K562 (cell line): ENCODE results near the gene ORC3. TPM values are rescaled to one million over a fixed set of nuclear protein-coding genes. Genes with fewer than 3 reads are reported as not detected.

Experiments used
- ARID3B ChIP-seq: fragments of 250-450 bp; sonication (Bioruptor Pico); IDR thresholded peaks from 2 replicates; pipeline ENCODE4 v1.4.0; 2020; ENCODE audit warnings: borderline replicate concordance
- CREM ChIP-seq: IDR thresholded peaks from 2 replicates; pipeline ENCODE4 v1.6.1; 2014; ENCODE audit warnings: antibody characterized with exemption, low read depth
- ELF1 ChIP-seq: fragments of 200-800 bp; sonication (Bioruptor generic); IDR thresholded peaks from 2 replicates; pipeline ENCODE4 v1.6.1; 2016; ENCODE audit warnings: missing genetic modification characterization, missing compliant biosample characterization
- FOSL1 ChIP-seq: fragments of 200-800 bp; sonication (Bioruptor generic); conservative IDR thresholded peaks from 2 replicates; pipeline ENCODE4 v1.6.1; 2016; ENCODE audit warnings: missing genetic modification characterization, missing compliant biosample characterization
- FOXP4 ChIP-seq: sonication (generic); formaldehyde crosslinking; IDR thresholded peaks from 2 replicates; pipeline ENCODE4 v1.8.0; 2022; ENCODE audit warnings: mild to moderate bottlenecking, missing genetic modification reagents, borderline replicate concordance
- GABPA ChIP-seq: fragments of 200-800 bp; sonication (Bioruptor generic); conservative IDR thresholded peaks from 2 replicates; pipeline ENCODE4 v1.6.1; 2016; ENCODE audit warnings: low read depth, missing genetic modification characterization, missing compliant biosample characterization
- GATA2 ChIP-seq: sonication (generic); formaldehyde crosslinking; IDR thresholded peaks from 2 replicates; pipeline ENCODE4 v1.4.0; 2020; ENCODE audit warnings: mild to moderate bottlenecking, missing genetic modification reagents
- GATAD2B ChIP-seq: fragments of 450-650 bp; IDR thresholded peaks from 2 replicates; pipeline ENCODE4 v1.6.1; 2017; ENCODE audit warnings: mild to moderate bottlenecking, borderline replicate concordance
- ILF3 ChIP-seq: fragments of 450-650 bp; IDR thresholded peaks from 2 replicates; pipeline ENCODE4 v1.6.1; 2018; ENCODE audit warnings: antibody characterized with exemption, mild to moderate bottlenecking, moderate library complexity, borderline replicate concordance
- MED1 ChIP-seq: sonication (generic); formaldehyde crosslinking; IDR thresholded peaks from 2 replicates; pipeline ENCODE4 v1.8.1; 2023; ENCODE audit warnings: missing genetic modification reagents, borderline replicate concordance
- MNT ChIP-seq, 2 experiments: fragments of 450-650 bp; conservative IDR thresholded peaks; 2 replicates each; pipeline ENCODE4 v1.6.1; 2017; ENCODE audit warnings: mild to moderate bottlenecking in 2 of 2, moderate library complexity in 2 of 2
- POLR2AphosphoS5 ChIP-seq: IDR thresholded peaks from 2 replicates; pipeline ENCODE4 v1.6.1; 2011; ENCODE audit warnings: mild to moderate bottlenecking, low read depth, low read length, moderate library complexity; ENCODE audit not compliant: control insufficient read depth, insufficient read depth
- PTTG1 ChIP-seq: fragments of 450-650 bp; IDR thresholded peaks from 2 replicates; pipeline ENCODE4 v1.6.1; 2016; ENCODE audit warnings: low read depth, mild to moderate bottlenecking, missing genetic modification characterization, missing compliant biosample characterization
- SAP30 ChIP-seq: fragments of 200-600 bp; sonication (generic); IDR thresholded peaks from 2 replicates; pipeline ENCODE4 v1.6.1; 2012; ENCODE audit warnings: borderline replicate concordance, low read depth, mild to moderate bottlenecking, moderate library complexity, low read length, control low read depth, inconsistent platforms; ENCODE audit not compliant: insufficient read depth, poor library complexity, severe bottlenecking
- SMAD3 ChIP-seq: fragments of 450-650 bp; formaldehyde crosslinking; conservative IDR thresholded peaks from 2 replicates; pipeline ENCODE4 v1.4.0; 2020; ENCODE audit warnings: mild to moderate bottlenecking
- TEAD2 ChIP-seq: fragments of 450-650 bp; IDR thresholded peaks from 2 replicates; pipeline ENCODE4 v1.6.1; 2016; ENCODE audit warnings: missing genetic modification characterization, control low read depth, missing compliant biosample characterization
- XRCC3 ChIP-seq: fragments of 450-650 bp; IDR thresholded peaks from 2 replicates; pipeline ENCODE4 v1.6.1; 2017; ENCODE audit warnings: mild to moderate bottlenecking, moderate library complexity
- ZNF324 ChIP-seq: fragments of 250-450 bp; sonication (Bioruptor Pico); IDR thresholded peaks from 2 replicates; pipeline ENCODE4 v1.4.0; 2020; ENCODE audit warnings: mild to moderate bottlenecking
- ZNF436 ChIP-seq: fragments of 250-450, 450-650 bp; sonication (Bioruptor Pico); formaldehyde crosslinking; IDR thresholded peaks from 2 replicates; pipeline ENCODE4 v1.7.0; 2020; ENCODE audit warnings: mild to moderate bottlenecking
- polyA plus RNA-seq, 8 experiments: library from polyadenylated mRNA; depleted of rRNA in 4 of 8; stranded (reverse) in 5 of 8; unstranded in 3 of 8; fragments of >200 nt; fragmentation: Nextera tagmentation in 2 of 8; fragmentation: Illumina TruSeq in 1 of 8; extraction: Ambion mirVana in 2 of 8; extraction: Trizol in 1 of 8; gene quantifications; 2 replicates each; pipeline versions ENCODE4 v1.2.1 to v1.2.3, GENCODE V29; 2011 to 2014; ENCODE audit warnings: inconsistent platforms in 1 of 8, missing spikeins in 1 of 8
- total RNA-seq, 7 experiments: library from RNA; depleted of rRNA in 6 of 7; stranded (reverse); fragments of >200 nt in 6 of 7; fragmentation: Illumina TruSeq in 2 of 7; extraction: Trizol in 2 of 7; gene quantifications; 2 replicates each; pipeline versions ENCODE4 v1.2.1 to v1.2.3, GENCODE V29; 2011 to 2021; ENCODE audit warnings: low replicate concordance in 1 of 7

The ORC3 gene
- total and polyA plus RNA-seq, 9 of the 15 experiments (the other 6 are each of a cell fraction or from before 2014, with no cell fraction given): 28.8 to 159 (median 74.8) TPM

- TF ChIP-seq TEAD2 (no peak), ARID3B (CRISPR knock-in tag) (no peak), ZNF324 (CRISPR knock-in tag) (no peak), SMAD3 (CRISPR knock-in tag) (no peak), ILF3 (peak; percentile 27; the same call in 1 of the 2 replicates), GATA2 (no peak), GABPA (tag) (peak; percentile 89), POLR2AphosphoS5 (peak; percentile 91), MED1 (CRISPR knock-in tag) (no peak), PTTG1 (tag) (no peak), SAP30 (peak; percentile 91), GATAD2B (0 out of 2 replicates have a peak, but pooled peaks have one; percentile 50), MNT (conservative IDR thresholded peaks at IDR 0.05) (peak; percentile 80 to 90), ZNF436 (CRISPR knock-in tag) (no peak), XRCC3 (no peak), FOXP4 (CRISPR knock-in tag) (0 out of 2 replicates have a peak, but pooled peaks have one; percentile 14), FOSL1 (no peak), CREM (peak; percentile 52), ELF1 (tag) (peak; percentile 99)
Measured at GRCh38 chr6:87701676-87702588, 112.0 kb downstream of the ORC3 start, which contains the start of gene AKIRIN2 (continued).
